Liver (tissue), 9 donors: ENCODE measurements around the gene GTF2B. TPM values are rescaled to one million over a fixed set of nuclear protein-coding genes. Genes with fewer than 3 reads are reported as not detected.

ENCODE experiments used
- DNase-seq: peaks from one replicate; pipeline ENCODE4 v3.0.0-alpha.2; 2017; ENCODE audit warnings: low spot score
- H3K27ac ChIP-seq, 2 donors: one replicate each; pipeline ENCODE4 v1.7.0; 2013; ENCODE audit warnings: inconsistent platforms in 2 of 2, low read length in 2 of 2, control low read depth in 1 of 2, low read depth in 1 of 2, mild to moderate bottlenecking in 1 of 2
- H3K27me3 ChIP-seq, 4 donors: one replicate each; pipeline versions ENCODE4 v1.6.1 to v1.7.0; 2013; ENCODE audit warnings: low read length in 3 of 4, inconsistent platforms in 1 of 4, mild to moderate bottlenecking in 1 of 4, moderate library complexity in 1 of 4; ENCODE audit not compliant: control insufficient read depth in 4 of 4, insufficient read depth in 4 of 4
- H3K36me3 ChIP-seq, 4 donors: one replicate each; pipeline versions ENCODE4 v1.6.1 to v1.7.0; 2013; ENCODE audit warnings: low read length in 3 of 4, mild to moderate bottlenecking in 3 of 4, low read depth in 1 of 4, moderate library complexity in 1 of 4; ENCODE audit not compliant: control insufficient read depth in 4 of 4, insufficient read depth in 3 of 4
- H3K4me1 ChIP-seq, 4 donors: one replicate each; pipeline versions ENCODE4 v1.6.1 to v1.7.0; 2013; ENCODE audit warnings: low read length in 3 of 4, mild to moderate bottlenecking in 3 of 4, moderate library complexity in 1 of 4; ENCODE audit not compliant: control insufficient read depth in 4 of 4, insufficient read depth in 4 of 4
- H3K4me3 ChIP-seq, 3 donors: one replicate each; pipeline versions ENCODE4 v1.6.1 to v1.7.0; 2013; ENCODE audit warnings: low read length in 3 of 3, control low read depth in 1 of 3, low read depth in 1 of 3, mild to moderate bottlenecking in 1 of 3
- H3K9ac ChIP-seq, 2 donors: one replicate each; pipeline ENCODE4 v1.7.0; 2013; ENCODE audit warnings: low read length in 2 of 2, mild to moderate bottlenecking in 2 of 2, moderate library complexity in 2 of 2, control low read depth in 1 of 2, low read depth in 1 of 2
- H3K9me3 ChIP-seq, 4 donors: one replicate each; pipeline versions ENCODE4 v1.6.1 to v1.7.0; 2013; ENCODE audit warnings: low read length in 3 of 4; ENCODE audit not compliant: control insufficient read depth in 4 of 4
- ATF3 ChIP-seq: IDR thresholded peaks from 2 replicates; pipeline ENCODE4 v1.6.1; 2016; ENCODE audit warnings: antibody characterized with exemption
- CTCF ChIP-seq: fragments of 150-350 bp; IDR thresholded peaks from 2 replicates; pipeline ENCODE4 v1.5.1; 2017; ENCODE audit warnings: improper control_type of control experiment, low read depth, low read length; ENCODE audit not compliant: missing input control
- EGR1 ChIP-seq, 2 donors: IDR thresholded peaks; 2 replicates each; pipeline ENCODE4 v1.6.1; 2016 to 2018; ENCODE audit warnings: antibody characterized with exemption in 2 of 2, low read depth in 2 of 2
- FOXA1 ChIP-seq: IDR thresholded peaks from 2 replicates; pipeline ENCODE4 v1.6.1; 2016; ENCODE audit warnings: antibody characterized with exemption
- FOXA2 ChIP-seq: IDR thresholded peaks from 2 replicates; pipeline ENCODE4 v1.6.1; 2016; ENCODE audit warnings: antibody characterized with exemption
- GABPA ChIP-seq, 2 donors: IDR thresholded peaks in 1 of 2; conservative IDR thresholded peaks in 1 of 2; 2 replicates each; pipeline ENCODE4 v1.6.1; 2016; ENCODE audit warnings: antibody characterized with exemption in 2 of 2, mild to moderate bottlenecking in 1 of 2, moderate library complexity in 1 of 2
- HNF4A ChIP-seq, 2 donors: conservative IDR thresholded peaks; 2 replicates each; pipeline ENCODE4 v1.6.1; 2016; ENCODE audit warnings: antibody characterized with exemption in 2 of 2, mild to moderate bottlenecking in 2 of 2
- HNF4G ChIP-seq: IDR thresholded peaks from 2 replicates; pipeline ENCODE4 v1.6.1; 2016; ENCODE audit warnings: antibody characterized with exemption
- JUND ChIP-seq, 2 donors: IDR thresholded peaks; 2 replicates each; pipeline ENCODE4 v1.6.1; 2016; ENCODE audit warnings: antibody characterized with exemption in 2 of 2
- MAX ChIP-seq: IDR thresholded peaks from 2 replicates; pipeline ENCODE4 v1.6.1; 2016; ENCODE audit warnings: antibody characterized with exemption
- NR2F2 ChIP-seq: IDR thresholded peaks from 2 replicates; pipeline ENCODE4 v1.6.1; 2016; ENCODE audit warnings: antibody characterized with exemption
- RAD21 ChIP-seq, 2 donors: IDR thresholded peaks; 2 replicates each; pipeline ENCODE4 v1.6.1; 2016; ENCODE audit warnings: antibody characterized with exemption in 2 of 2, mild to moderate bottlenecking in 2 of 2
- REST ChIP-seq: IDR thresholded peaks from 2 replicates; pipeline ENCODE4 v1.6.1; 2016; ENCODE audit warnings: antibody characterized with exemption, mild to moderate bottlenecking
- RXRA ChIP-seq, 2 donors: IDR thresholded peaks; 2 replicates each; pipeline ENCODE4 v1.6.1; 2017 to 2018; ENCODE audit warnings: antibody characterized with exemption in 2 of 2, mild to moderate bottlenecking in 1 of 2
- SP1 ChIP-seq: IDR thresholded peaks from 2 replicates; pipeline ENCODE4 v1.6.1; 2018; ENCODE audit warnings: antibody characterized with exemption, mild to moderate bottlenecking
- TAF1 ChIP-seq: conservative IDR thresholded peaks from 2 replicates; pipeline ENCODE4 v1.6.1; 2016; ENCODE audit warnings: antibody characterized with exemption, mild to moderate bottlenecking
- YY1 ChIP-seq: IDR thresholded peaks from 2 replicates; pipeline ENCODE4 v1.6.1; 2016; ENCODE audit warnings: antibody characterized with exemption, mild to moderate bottlenecking
- ZBTB33 ChIP-seq: IDR thresholded peaks from 2 replicates; pipeline ENCODE4 v1.6.1; 2016; ENCODE audit warnings: antibody characterized with exemption
- WGBS: extraction: QIAGEN DNeasy Blood & Tissue Kit; methylation state at CpG from one replicate; pipeline ENCODE4 v1.1.7; 2013; 5-methylcytosine and 5-hydroxymethylcytosine counted together
- polyA plus RNA-seq, 2 donors: library from polyadenylated mRNA; stranded (reverse) in 1 of 2; unstranded in 1 of 2; fragments of 200-250 nt in 1 of 2; fragments of >200 nt in 1 of 2; fragmentation: Nextera tagmentation in 1 of 2; extraction: Ambion mirVana in 1 of 2; gene quantifications; one replicate each; pipeline versions ENCODE4 v1.2.1 to v1.2.3, GENCODE V29; 2013 to 2015
- total RNA-seq, 2 donors: library from RNA; depleted of rRNA; stranded (reverse); fragments of >200 nt; gene quantifications; one replicate each; pipeline ENCODE4 v1.2.3, GENCODE V29; 2014
- donor health status: healthy.
- donor health status: healthy.
- donor health status: healthy.
- donor health status: healthy.
- donor health status: healthy.

Gene GTF2B
- total and polyA plus RNA-seq, 4 donors: 13.5 to 50.6 (median 23.5) TPM

GRCh38 chr1:88923224-88923623, 31.9 kb upstream of the GTF2B start:
- no peaks in the 10 kb centered on the region for H3K27me3 ChIP-seq
- TF ChIP-seq ZBTB33 (no peak), GABPA (IDR thresholded peaks at IDR 0.05 in 1 of 2, conservative IDR thresholded peaks at IDR 0.05 in 1 of 2) (no peak), EGR1 (IDR thresholded peaks at IDR 0.05; ENCODE audit: low read depth in 2 of 2) (no peak), NR2F2 (no peak), SP1 (no peak), CTCF (no peak), MAX (no peak), FOXA1 (no peak), REST (no peak), HNF4G (no peak), JUND (IDR thresholded peaks at IDR 0.05) (no peak), RAD21 (IDR thresholded peaks at IDR 0.05) (no peak), YY1 (no peak), ATF3 (no peak), RXRA (IDR thresholded peaks at IDR 0.05) (no peak), HNF4A (conservative IDR thresholded peaks at IDR 0.05) (no peak), FOXA2 (no peak), TAF1 (no peak)
- DNase-seq: no peak
- no peak overlapping the region for H3K27ac ChIP-seq
- no peak overlapping the region for H3K4me3 ChIP-seq
- peaks cover 5 to 27% (median 11%) of the 10 kb centered on the region in 4 donors for H3K36me3 ChIP-seq
- H3K4me1 ChIP-seq: no peaks in the 10 kb centered on the region
- H3K9me3 ChIP-seq: peaks cover 0 to 7% (median 0%) of the 10 kb centered on the region in 4 donors
- WGBS: 97% methylated on average over 2 of the region's 2 CpGs
- H3K9ac ChIP-seq: no peak overlapping the region
